Neural progenitor cell (in vitro differentiated cells): ENCODE measurements around the gene IFIH1. TPM values are rescaled to one million over a fixed set of nuclear protein-coding genes. Genes with fewer than 3 reads are reported as not detected.

Source experiments
- DNase-seq: peaks from one replicate; pipeline ENCODE4 v3.0.0-alpha.2; 2016; ENCODE audit warnings: low spot score
- H2AFZ ChIP-seq: fragments of 200-600 bp; sonication (generic); replicated peaks from 2 replicates; pipeline ENCODE4 v1.6.1; 2016; ENCODE audit warnings: antibody characterized with exemption
- H3F3A ChIP-seq: fragments of 200-600 bp; sonication (generic); 2 replicates; pipeline ENCODE4 v1.6.1; 2016; ENCODE audit warnings: antibody characterized with exemption, low read depth
- H3K27ac ChIP-seq: fragments of 200-600 bp; sonication (generic); 2 replicates; pipeline ENCODE4 v1.5.1; 2016; ENCODE audit warnings: mild to moderate bottlenecking
- H3K27me3 ChIP-seq: fragments of 200-600 bp; sonication (generic); 2 replicates; pipeline ENCODE4 v1.6.1; 2016; ENCODE audit warnings: mild to moderate bottlenecking, moderate library complexity
- H3K36me3 ChIP-seq: fragments of 200-600 bp; sonication (generic); 2 replicates; pipeline ENCODE4 v1.5.1; 2016
- H3K4me1 ChIP-seq: fragments of 200-600 bp; sonication (generic); 2 replicates; pipeline ENCODE4 v1.6.1; 2016; ENCODE audit warnings: mixed run types
- H3K4me2 ChIP-seq: fragments of 200-600 bp; sonication (generic); 2 replicates; pipeline ENCODE4 v1.6.1; 2016
- H3K4me3 ChIP-seq: fragments of 200-600 bp; sonication (generic); 2 replicates; pipeline ENCODE4 v1.5.1; 2016
- H3K79me2 ChIP-seq: fragments of 200-600 bp; sonication (generic); 2 replicates; pipeline ENCODE4 v1.6.1; 2016; ENCODE audit warnings: low read depth
- H3K9ac ChIP-seq: fragments of 200-600 bp; sonication (generic); 2 replicates; pipeline ENCODE4 v1.6.1; 2016
- H3K9me3 ChIP-seq: fragments of 200-600 bp; sonication (generic); 2 replicates; pipeline ENCODE4 v1.5.1; 2016; ENCODE audit warnings: low read depth
- H4K20me1 ChIP-seq: fragments of 200-600 bp; sonication (generic); 2 replicates; pipeline ENCODE4 v1.6.1; 2016; ENCODE audit warnings: low read depth
- H3K27ac Mint-ChIP-seq: 3 replicates; pipeline ENCODE4 v1.8.0; 2021; ENCODE audit warnings: mixed read lengths
- H3K27me3 Mint-ChIP-seq: 2 replicates; pipeline ENCODE4 v1.8.0; 2022; ENCODE audit warnings: low read depth, mild to moderate bottlenecking, inconsistent platforms, moderate library complexity, mixed read lengths; ENCODE audit not compliant: insufficient read depth
- H3K36me3 Mint-ChIP-seq: 3 replicates; pipeline ENCODE4 v1.8.0; 2021; ENCODE audit warnings: mixed read lengths
- H3K4me1 Mint-ChIP-seq: 3 replicates; pipeline ENCODE4 v1.8.0; 2021; ENCODE audit warnings: mixed read lengths
- H3K4me3 Mint-ChIP-seq: 3 replicates; pipeline ENCODE4 v1.8.0; 2021; ENCODE audit warnings: mild to moderate bottlenecking, moderate library complexity, mixed read lengths
- H3K9me3 Mint-ChIP-seq: 3 replicates; pipeline ENCODE4 v1.8.0; 2020; ENCODE audit warnings: mixed read lengths
- CTCF ChIP-seq: fragments of 200-600 bp; sonication (generic); IDR thresholded peaks from 2 replicates; pipeline ENCODE4 v1.5.1; 2017; ENCODE audit warnings: antibody characterized with exemption, mild to moderate bottlenecking
- EZH2 ChIP-seq: fragments of 200-600 bp; sonication (generic); IDR thresholded peaks from 2 replicates; pipeline ENCODE4 v1.6.1; 2017; ENCODE audit warnings: antibody characterized with exemption, mild to moderate bottlenecking, moderate library complexity
- EZH2phosphoT487 ChIP-seq: fragments of 200-600 bp; sonication (generic); IDR thresholded peaks from 2 replicates; pipeline ENCODE4 v1.6.1; 2017; ENCODE audit warnings: antibody characterized with exemption
- total RNA-seq: library from RNA; depleted of rRNA; stranded (reverse); fragments of >200 nt; gene quantifications from 2 replicates; pipeline ENCODE4 v1.2.3, GENCODE V29; 2015; ENCODE audit warnings: low replicate concordance

Gene IFIH1
- total RNA-seq, 1 donor from 2014 or later, result 0.79 TPM

DNA sequence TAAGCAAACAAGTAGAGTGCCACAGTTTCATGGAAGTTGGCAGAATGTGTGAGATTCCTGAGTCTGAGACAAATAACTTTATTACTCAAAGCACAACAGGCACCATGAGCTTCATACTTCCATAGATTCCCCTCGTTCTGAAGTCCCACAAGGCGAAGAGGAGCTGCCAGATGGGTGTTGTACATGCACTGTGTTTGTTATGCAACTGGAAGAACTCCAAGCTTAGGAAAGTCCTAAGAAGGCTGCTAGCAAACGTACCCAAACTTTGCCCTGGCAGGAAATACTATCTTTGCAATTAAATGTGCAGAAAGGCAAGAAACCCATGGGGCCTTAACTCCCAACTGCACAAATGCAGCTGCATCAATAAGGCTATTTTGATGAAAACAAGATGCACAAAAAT lies 23.8 kb upstream of the IFIH1 start:
- Histone ChIP-seq H3K4me3 (no peak overlapping the region), H3K9me3 (no peaks in the 10 kb centered on the region), H3K4me1 (peaks cover 15% of the 10 kb centered on the region), H3K9ac (no peak overlapping the region), H3K27ac (no peak overlapping the region), H3K36me3 (no peaks in the 10 kb centered on the region), H3K4me2 (no peak overlapping the region), H2AFZ (no peak overlapping the region), H3K27me3 (peaks cover 53% of the 10 kb centered on the region), H3K79me2 (peaks cover 29% of the 10 kb centered on the region), H3F3A (peaks cover 5% of the 10 kb centered on the region), H4K20me1 (no peaks in the 10 kb centered on the region)
- Mint-ChIP-seq H3K27me3 (no peaks in the 10 kb centered on the region), H3K4me1 (peaks cover 9% of the 10 kb centered on the region), H3K4me3 (no peak overlapping the region), H3K36me3 (no peaks in the 10 kb centered on the region), H3K9me3 (no peaks in the 10 kb centered on the region), H3K27ac (no peak overlapping the region)
- TF ChIP-seq CTCF (no peak), EZH2phosphoT487 (no peak), EZH2 (no peak)
- no peak for DNase-seq

DNA sequence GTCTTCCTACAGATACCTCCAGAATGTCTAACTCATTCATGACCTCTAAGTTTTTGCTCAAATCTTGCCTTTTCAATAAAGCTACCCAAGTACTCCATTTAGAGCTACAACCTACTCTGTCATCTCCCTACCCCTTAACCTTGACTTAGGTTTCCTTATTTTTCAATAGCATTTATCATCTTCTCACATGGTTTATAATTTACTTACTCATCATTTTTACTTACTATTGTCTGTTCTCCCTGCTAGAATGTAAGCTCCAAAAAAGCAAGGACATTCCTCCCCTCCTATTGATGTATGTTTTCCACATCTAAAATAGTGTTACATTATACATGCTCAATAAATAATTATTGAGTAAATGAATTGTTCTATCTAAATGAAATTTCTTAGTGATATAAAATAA lies 22.3 kb upstream of the IFIH1 start:
- Mint-ChIP-seq H3K9me3 (no peaks in the 10 kb centered on the region), H3K27me3 (no peaks in the 10 kb centered on the region), H3K36me3 (no peaks in the 10 kb centered on the region), H3K27ac (no peak overlapping the region), H3K4me3 (no peak overlapping the region), H3K4me1 (peaks cover 14% of the 10 kb centered on the region)
- TF ChIP-seq EZH2phosphoT487 (no peak), CTCF (no peak), EZH2 (no peak)
- peaks cover 11% of the 10 kb centered on the region for H3K4me1 ChIP-seq
- H3F3A ChIP-seq, result peaks cover 5% of the 10 kb centered on the region
- peaks cover 16% of the 10 kb centered on the region for H3K79me2 ChIP-seq
- no peak overlapping the region for H3K4me2 ChIP-seq
- H3K27ac ChIP-seq, result no peak overlapping the region
- H3K9ac ChIP-seq, result no peak overlapping the region
- no peaks in the 10 kb centered on the region for H3K9me3 ChIP-seq
- H4K20me1 ChIP-seq, result no peaks in the 10 kb centered on the region
- no peak overlapping the region for H2AFZ ChIP-seq
- peaks cover 53% of the 10 kb centered on the region for H3K27me3 ChIP-seq
- H3K4me3 ChIP-seq, result no peak overlapping the region
- DNase-seq, result no peak
- H3K36me3 ChIP-seq, result no peaks in the 10 kb centered on the region

DNA sequence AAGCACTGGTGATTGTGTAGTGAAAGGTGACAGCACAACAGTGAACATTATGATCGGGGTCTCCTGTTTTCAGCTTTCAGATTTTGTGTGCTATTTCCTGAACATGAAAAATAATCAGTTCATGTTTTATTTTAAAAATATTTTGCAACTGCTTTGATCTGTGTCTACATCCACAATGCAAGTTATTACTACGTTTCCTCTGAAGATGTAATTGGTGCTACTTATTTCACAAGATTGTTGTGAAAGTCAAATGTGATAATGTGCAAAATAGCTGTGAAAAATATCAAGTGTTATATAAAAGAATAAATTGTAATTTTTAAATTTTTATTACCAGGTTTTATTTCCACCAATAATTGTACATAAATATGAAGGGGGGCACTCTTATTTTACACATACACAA lies 19.4 kb upstream of the IFIH1 start:
- H3K4me3 ChIP-seq, result no peak overlapping the region
- no peaks in the 10 kb centered on the region for H3K36me3 ChIP-seq
- peaks cover 47% of the 10 kb centered on the region for H3K27me3 ChIP-seq
- H3K4me1 Mint-ChIP-seq, result peaks cover 6% of the 10 kb centered on the region
- no peaks in the 10 kb centered on the region for H3K9me3 ChIP-seq
- H3K36me3 Mint-ChIP-seq, result no peaks in the 10 kb centered on the region
- H4K20me1 ChIP-seq, result no peaks in the 10 kb centered on the region
- DNase-seq, result no peak
- no peak overlapping the region for H3K27ac ChIP-seq
- no peak overlapping the region for H3K4me2 ChIP-seq
- no peak for TF ChIP-seq EZH2phosphoT487
- TF ChIP-seq CTCF, result no peak
- TF ChIP-seq EZH2, result no peak
- no peak overlapping the region for H3K9ac ChIP-seq
- no peak overlapping the region for H3K4me3 Mint-ChIP-seq
- no peaks in the 10 kb centered on the region for H3F3A ChIP-seq
- peaks cover 2% of the 10 kb centered on the region for H3K27me3 Mint-ChIP-seq
- no peaks in the 10 kb centered on the region for H3K9me3 Mint-ChIP-seq
- no peaks in the 10 kb centered on the region for H3K79me2 ChIP-seq
- H2AFZ ChIP-seq, result no peak overlapping the region
- H3K4me1 ChIP-seq, result no peaks in the 10 kb centered on the region
- H3K27ac Mint-ChIP-seq, result no peak overlapping the region

GRCh38 chr2:162333968-162334367 lies 15.5 kb upstream of the IFIH1 start:
- no peaks in the 10 kb centered on the region for H3K36me3 ChIP-seq
- TF ChIP-seq EZH2 (no peak), EZH2phosphoT487 (no peak), CTCF (peak; percentile 56)
- no peaks in the 10 kb centered on the region for H3K9me3 Mint-ChIP-seq
- peaks cover 2% of the 10 kb centered on the region for H3K27me3 Mint-ChIP-seq
- no peaks in the 10 kb centered on the region for H3K79me2 ChIP-seq
- no peak overlapping the region for H3K9ac ChIP-seq
- no peaks in the 10 kb centered on the region for H3K4me1 ChIP-seq
- H3K27ac ChIP-seq, result no peak overlapping the region
- H3K27ac Mint-ChIP-seq, result no peak overlapping the region
- no peaks in the 10 kb centered on the region for H3K36me3 Mint-ChIP-seq
- H2AFZ ChIP-seq, result no peak overlapping the region
- peaks cover 12% of the 10 kb centered on the region for H3K27me3 ChIP-seq
- H4K20me1 ChIP-seq, result no peaks in the 10 kb centered on the region
- peaks cover 6% of the 10 kb centered on the region for H3K4me1 Mint-ChIP-seq
- H3F3A ChIP-seq, result no peaks in the 10 kb centered on the region
- H3K9me3 ChIP-seq, result no peaks in the 10 kb centered on the region
- H3K4me2 ChIP-seq, result no peak overlapping the region
- peak; percentile 42 for DNase-seq
- H3K4me3 Mint-ChIP-seq, result no peak overlapping the region
- H3K4me3 ChIP-seq, result no peak overlapping the region
